Mammary epithelial cell (primary cell): ENCODE measurements around the gene RANBP9.

ENCODE experiments used
- EZH2 ChIP-seq: IDR thresholded peaks from 2 replicates; pipeline ENCODE4 v1.6.1; 2012; ENCODE audit warnings: low read length, inconsistent platforms, borderline replicate concordance
- TF ChIP-seq, protein P1 (sequence below), 2 donors: IDR thresholded peaks in 1 of 2; conservative IDR thresholded peaks in 1 of 2; 2 replicates each; pipeline ENCODE4 v1.5.1; 2011 to 2012; ENCODE audit warnings: inconsistent platforms in 2 of 2, low read length in 2 of 2, mild to moderate bottlenecking in 2 of 2, control low read depth in 1 of 2, low read depth in 1 of 2; ENCODE audit not compliant: insufficient read depth in 1 of 2; ENCODE audit errors: extremely low read depth in 1 of 2

DNA sequence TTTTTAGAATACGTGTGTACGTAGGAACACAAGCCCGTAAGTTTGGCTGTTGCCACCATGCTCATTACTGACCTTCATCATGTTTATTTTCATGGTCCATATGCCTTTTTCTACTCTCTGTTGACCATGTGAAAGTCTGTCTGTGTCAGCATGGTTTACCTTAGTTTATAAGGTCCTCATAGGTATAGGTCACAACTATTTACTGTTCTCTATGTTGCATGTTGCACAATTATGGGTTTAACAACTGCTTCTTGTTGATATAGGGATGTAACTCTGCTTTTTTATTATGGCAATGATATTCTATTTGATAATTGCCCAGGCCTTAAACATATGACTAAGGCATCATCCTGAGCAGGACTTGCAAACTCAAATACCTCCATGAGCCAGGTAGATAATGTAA lies 13.4 kb upstream of the RANBP9 start:
- TF ChIP-seq, protein P1, sequence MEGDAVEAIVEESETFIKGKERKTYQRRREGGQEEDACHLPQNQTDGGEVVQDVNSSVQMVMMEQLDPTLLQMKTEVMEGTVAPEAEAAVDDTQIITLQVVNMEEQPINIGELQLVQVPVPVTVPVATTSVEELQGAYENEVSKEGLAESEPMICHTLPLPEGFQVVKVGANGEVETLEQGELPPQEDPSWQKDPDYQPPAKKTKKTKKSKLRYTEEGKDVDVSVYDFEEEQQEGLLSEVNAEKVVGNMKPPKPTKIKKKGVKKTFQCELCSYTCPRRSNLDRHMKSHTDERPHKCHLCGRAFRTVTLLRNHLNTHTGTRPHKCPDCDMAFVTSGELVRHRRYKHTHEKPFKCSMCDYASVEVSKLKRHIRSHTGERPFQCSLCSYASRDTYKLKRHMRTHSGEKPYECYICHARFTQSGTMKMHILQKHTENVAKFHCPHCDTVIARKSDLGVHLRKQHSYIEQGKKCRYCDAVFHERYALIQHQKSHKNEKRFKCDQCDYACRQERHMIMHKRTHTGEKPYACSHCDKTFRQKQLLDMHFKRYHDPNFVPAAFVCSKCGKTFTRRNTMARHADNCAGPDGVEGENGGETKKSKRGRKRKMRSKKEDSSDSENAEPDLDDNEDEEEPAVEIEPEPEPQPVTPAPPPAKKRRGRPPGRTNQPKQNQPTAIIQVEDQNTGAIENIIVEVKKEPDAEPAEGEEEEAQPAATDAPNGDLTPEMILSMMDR (conservative IDR thresholded peaks at IDR 0.05 in 1 of 2, IDR thresholded peaks at IDR 0.05 in 1 of 2; ENCODE audit: extremely low read depth in 1 of 2, insufficient read depth in 1 of 2, low read depth in 1 of 2, low read length in 2 of 2), result no peak
- TF ChIP-seq EZH2, result no peak
